B cell (primary cell): ENCODE results near the gene MAP3K15.

ENCODE experiments used
- EZH2 ChIP-seq: IDR thresholded peaks from 2 replicates; pipeline ENCODE4 v1.6.1; 2012; ENCODE audit warnings: borderline replicate concordance, low read depth, mild to moderate bottlenecking, moderate library complexity, low read length; ENCODE audit not compliant: insufficient read depth, poor library complexity, severe bottlenecking
- TF ChIP-seq, protein P1 (sequence below): fragments of 200-600 bp; IDR thresholded peaks from one replicate; pipeline ENCODE4 v1.8.0; 2022; ENCODE audit warnings: antibody characterized with exemption, mild to moderate bottlenecking

DNA sequence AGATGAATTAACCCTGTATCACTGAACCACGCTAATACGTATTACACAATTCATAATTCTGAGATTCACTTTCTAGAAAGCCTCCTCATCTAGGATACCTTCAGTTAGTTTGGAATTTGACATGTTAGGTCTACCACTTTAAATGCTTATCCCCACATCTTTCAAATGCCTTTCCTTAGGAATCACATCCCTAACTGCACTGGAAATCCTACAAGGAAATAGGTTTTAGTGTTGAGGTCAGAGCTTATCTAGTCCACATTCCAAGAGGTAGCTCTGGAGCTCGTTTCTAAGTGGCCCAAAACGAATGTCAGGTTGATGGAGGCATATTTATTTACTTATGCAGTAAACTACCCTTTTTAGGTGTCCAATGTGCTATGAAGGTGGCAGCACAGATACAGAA is 153.6 kb downstream of the MAP3K15 start:
- TF ChIP-seq, protein P1, sequence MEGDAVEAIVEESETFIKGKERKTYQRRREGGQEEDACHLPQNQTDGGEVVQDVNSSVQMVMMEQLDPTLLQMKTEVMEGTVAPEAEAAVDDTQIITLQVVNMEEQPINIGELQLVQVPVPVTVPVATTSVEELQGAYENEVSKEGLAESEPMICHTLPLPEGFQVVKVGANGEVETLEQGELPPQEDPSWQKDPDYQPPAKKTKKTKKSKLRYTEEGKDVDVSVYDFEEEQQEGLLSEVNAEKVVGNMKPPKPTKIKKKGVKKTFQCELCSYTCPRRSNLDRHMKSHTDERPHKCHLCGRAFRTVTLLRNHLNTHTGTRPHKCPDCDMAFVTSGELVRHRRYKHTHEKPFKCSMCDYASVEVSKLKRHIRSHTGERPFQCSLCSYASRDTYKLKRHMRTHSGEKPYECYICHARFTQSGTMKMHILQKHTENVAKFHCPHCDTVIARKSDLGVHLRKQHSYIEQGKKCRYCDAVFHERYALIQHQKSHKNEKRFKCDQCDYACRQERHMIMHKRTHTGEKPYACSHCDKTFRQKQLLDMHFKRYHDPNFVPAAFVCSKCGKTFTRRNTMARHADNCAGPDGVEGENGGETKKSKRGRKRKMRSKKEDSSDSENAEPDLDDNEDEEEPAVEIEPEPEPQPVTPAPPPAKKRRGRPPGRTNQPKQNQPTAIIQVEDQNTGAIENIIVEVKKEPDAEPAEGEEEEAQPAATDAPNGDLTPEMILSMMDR = no peak
- no peak for TF ChIP-seq EZH2
